ENCODE results near the gene PLPP4. TPM values are rescaled to one million over a fixed set of nuclear protein-coding genes. Genes with fewer than 3 reads are reported as not detected.

PLPP4 gene
- polyA plus RNA-seq, 1 of the 3 experiments (the other 2 are of a cell fraction): 27.9 TPM

- TF ChIP-seq USF2 (IDR thresholded peaks at IDR 0.05; ENCODE audit: borderline replicate concordance, low read depth, low read length) (no peak), REST (IDR thresholded peaks at IDR 0.05; ENCODE audit: low read depth, low read length) (no peak), PBX3 (IDR thresholded peaks at IDR 0.05) (no peak), CTCF (IDR thresholded peaks at IDR 0.05) (no peak), CHD2 (IDR thresholded peaks at IDR 0.05; ENCODE audit: low read length, partially characterized antibody) (no peak)
Observed at GRCh38 chr10:120574981-120575380, 118.0 kb downstream of the PLPP4 start (continued).

- POLR2A ChIA-PET: no interaction called here
- no peak overlapping the region for H3K9ac ChIP-seq
- H3F3A ChIP-seq (replicated peaks; ENCODE audit: insufficient read depth): peaks cover 5% of the 10 kb centered on the region
- H3K79me2 ChIP-seq (ENCODE audit: insufficient read depth): peaks cover 35% of the 10 kb centered on the region
- H2AFZ ChIP-seq (ENCODE audit: low read depth): no peak overlapping the region
- H3K9me2 ChIP-seq: no peaks in the 10 kb centered on the region
- no peak overlapping the region for H3K4me3 ChIP-seq (ENCODE audit: low read depth in 2 of 2, low read length in 1 of 2)
- H3K27me3 ChIP-seq (ENCODE audit: insufficient read depth): no peaks in the 10 kb centered on the region
- no peaks in the 10 kb centered on the region for H3K9me3 ChIP-seq
- no peak for DNase-seq
- H3K27ac ChIP-seq (ENCODE audit: low read depth in 2 of 2, low read length in 1 of 2): no peak overlapping the region
- H3K36me3 ChIP-seq (replicated peaks in 1 of 2; ENCODE audit: control insufficient read depth in 1 of 2, insufficient read depth in 2 of 2, low read length in 1 of 2): peaks cover 0 to 10% of the 10 kb centered on the region in 2 experiments
- WGBS (ENCODE audit: low lambda C conversion rate): 79% methylated on average over 3 of the region's 3 CpGs
- TF ChIP-seq GABPA (IDR thresholded peaks at IDR 0.05; ENCODE audit: low read depth) (no peak), MEF2A (IDR thresholded peaks at IDR 0.05; ENCODE audit: borderline replicate concordance, low read depth) (no peak), EP300 (IDR thresholded peaks at IDR 0.05; ENCODE audit: borderline replicate concordance in 1 of 2, low read depth in 1 of 2, low read length in 1 of 2) (no peak), TAF1 (IDR thresholded peaks at IDR 0.05; ENCODE audit: borderline replicate concordance, low read depth, low read length) (no peak), RFX5 (IDR thresholded peaks at IDR 0.05; ENCODE audit: low read length) (no peak), YY1 (IDR thresholded peaks at IDR 0.05; ENCODE audit: low read depth) (no peak), FOXJ3 (CRISPR knock-in tag; IDR thresholded peaks at IDR 0.05) (no peak), USF1 (IDR thresholded peaks at IDR 0.05; ENCODE audit: borderline replicate concordance, low read depth) (no peak), RCOR1 (IDR thresholded peaks at IDR 0.05; ENCODE audit: low read length) (no peak), GATA2 (CRISPR knock-in tag; IDR thresholded peaks at IDR 0.05) (no peak), NFIC (IDR thresholded peaks at IDR 0.05; ENCODE audit: borderline replicate concordance) (no peak), JUND (IDR thresholded peaks at IDR 0.05) (no peak), RXRA (IDR thresholded peaks at IDR 0.05; ENCODE audit: borderline replicate concordance, low read depth) (no peak), CHD2 (IDR thresholded peaks at IDR 0.05; ENCODE audit: low read length, partially characterized antibody) (no peak), SMC3 (IDR thresholded peaks at IDR 0.05; ENCODE audit: low read depth, low read length) (no peak), TEAD4 (IDR thresholded peaks at IDR 0.05; ENCODE audit: borderline replicate concordance, insufficient read depth) (no peak), RAD21 (IDR thresholded peaks at IDR 0.05; ENCODE audit: low read length) (no peak), FOSL2 (IDR thresholded peaks at IDR 0.05; ENCODE audit: borderline replicate concordance, low read depth) (no peak), PBX3 (IDR thresholded peaks at IDR 0.05) (no peak)
- CTCF ChIA-PET: interaction anchor here (1.4 kb wide), 1 partner anchor 18 kb away, joined by 4 read pairs; no protein-coding TSS in a partner anchor
- H3K4me1 ChIP-seq (ENCODE audit: control insufficient read depth in 1 of 2, insufficient read depth in 2 of 2, low read depth in 1 of 2, low read length in 1 of 2): no peaks in the 10 kb centered on the region
- H3K4me2 ChIP-seq: no peak overlapping the region
- H4K20me1 ChIP-seq (ENCODE audit: insufficient read depth): no peaks in the 10 kb centered on the region; the same call in 1 of the 2 replicates
Observed at GRCh38 chr10:120575411-120575810, 118.4 kb downstream of the PLPP4 start.

Data from SK-N-SH (cell line).